GM18868 (cell line): ENCODE data around the gene PPARG.

Source experiments
- ATAC-seq: cut with Tn5 transposase; IDR thresholded peaks from one replicate; pipeline ENCODE4 v1.9.1; 2021; ENCODE audit warnings: mild to moderate bottlenecking, moderate library complexity; ENCODE audit not compliant: unreplicated experiment

The PPARG gene

GRCh38 chr3:12409684-12410596, 121.1 kb downstream of the PPARG start:
- ATAC-seq = no peak

GRCh38 chr3:12413721-12414255, 124.9 kb downstream of the PPARG start:
- no peak for ATAC-seq

- no peak for ATAC-seq
Observed at GRCh38 chr3:12415014-12415680, 126.3 kb downstream of the PPARG start.

DNA sequence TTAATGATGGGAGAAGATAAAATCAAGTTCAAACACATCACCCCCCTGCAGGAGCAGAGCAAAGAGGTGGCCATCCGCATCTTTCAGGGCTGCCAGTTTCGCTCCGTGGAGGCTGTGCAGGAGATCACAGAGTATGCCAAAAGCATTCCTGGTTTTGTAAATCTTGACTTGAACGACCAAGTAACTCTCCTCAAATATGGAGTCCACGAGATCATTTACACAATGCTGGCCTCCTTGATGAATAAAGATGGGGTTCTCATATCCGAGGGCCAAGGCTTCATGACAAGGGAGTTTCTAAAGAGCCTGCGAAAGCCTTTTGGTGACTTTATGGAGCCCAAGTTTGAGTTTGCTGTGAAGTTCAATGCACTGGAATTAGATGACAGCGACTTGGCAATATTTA, 127.9 kb downstream of the PPARG start:
- ATAC-seq = no peak

- no peak for ATAC-seq
Observed at GRCh38 chr3:12420393-12420792, 131.5 kb downstream of the PPARG start.

GRCh38 chr3:12421132-12421531, 132.3 kb downstream of the PPARG start:
- no peak for ATAC-seq

DNA sequence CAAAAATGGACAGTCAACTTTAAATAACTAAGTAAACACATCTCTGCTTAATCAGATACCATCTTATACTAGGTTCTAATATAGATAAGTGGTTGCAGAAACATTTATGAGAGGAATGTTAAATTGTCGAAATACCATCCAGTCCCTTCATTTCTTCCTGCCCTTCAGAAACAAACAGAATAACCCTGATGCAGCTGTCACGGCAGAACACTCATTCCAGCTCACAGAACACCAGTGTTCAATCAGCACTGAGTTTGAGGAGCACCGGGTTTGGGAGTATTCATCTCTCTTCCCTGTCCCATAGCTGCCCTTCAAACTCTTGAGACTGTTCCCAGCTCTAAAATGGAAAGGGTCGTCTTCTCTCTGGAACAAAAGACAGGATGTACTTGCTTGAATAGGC, 134.3 kb downstream of the PPARG start:
- no peak for ATAC-seq

DNA sequence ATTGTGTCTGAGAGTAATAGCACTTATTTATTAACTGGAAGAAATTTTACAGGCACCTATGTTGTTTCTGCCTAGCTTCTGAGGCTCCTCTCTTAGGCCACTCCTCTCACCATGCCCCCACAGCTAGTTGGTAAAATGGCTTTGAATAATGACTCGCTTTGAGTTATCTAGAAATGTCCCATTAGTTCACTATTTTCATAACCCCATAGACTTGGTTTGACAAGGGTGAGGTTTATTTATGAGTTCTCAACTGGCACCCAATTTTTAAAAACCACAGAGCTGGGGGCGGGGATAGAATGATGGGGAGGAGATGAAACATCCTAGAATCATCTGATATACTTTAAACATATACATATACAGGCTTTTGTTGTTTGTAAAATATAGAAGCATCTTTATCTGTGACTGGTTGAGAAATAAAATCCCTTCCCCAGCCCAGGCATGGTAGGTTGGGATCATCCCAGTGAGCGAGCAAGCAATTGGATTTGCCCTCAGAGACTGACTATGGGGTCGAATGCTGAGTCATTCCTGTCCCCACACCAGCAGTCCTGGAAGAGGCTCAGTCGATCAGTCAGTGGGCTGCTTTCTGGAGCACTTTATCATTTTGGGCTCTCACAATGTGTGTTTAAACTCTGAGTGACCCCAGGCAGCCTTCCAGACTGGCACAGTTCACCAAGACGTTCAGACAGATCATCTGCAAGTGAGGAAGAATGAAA, 135.2 kb downstream of the PPARG start:
- no peak for ATAC-seq

DNA sequence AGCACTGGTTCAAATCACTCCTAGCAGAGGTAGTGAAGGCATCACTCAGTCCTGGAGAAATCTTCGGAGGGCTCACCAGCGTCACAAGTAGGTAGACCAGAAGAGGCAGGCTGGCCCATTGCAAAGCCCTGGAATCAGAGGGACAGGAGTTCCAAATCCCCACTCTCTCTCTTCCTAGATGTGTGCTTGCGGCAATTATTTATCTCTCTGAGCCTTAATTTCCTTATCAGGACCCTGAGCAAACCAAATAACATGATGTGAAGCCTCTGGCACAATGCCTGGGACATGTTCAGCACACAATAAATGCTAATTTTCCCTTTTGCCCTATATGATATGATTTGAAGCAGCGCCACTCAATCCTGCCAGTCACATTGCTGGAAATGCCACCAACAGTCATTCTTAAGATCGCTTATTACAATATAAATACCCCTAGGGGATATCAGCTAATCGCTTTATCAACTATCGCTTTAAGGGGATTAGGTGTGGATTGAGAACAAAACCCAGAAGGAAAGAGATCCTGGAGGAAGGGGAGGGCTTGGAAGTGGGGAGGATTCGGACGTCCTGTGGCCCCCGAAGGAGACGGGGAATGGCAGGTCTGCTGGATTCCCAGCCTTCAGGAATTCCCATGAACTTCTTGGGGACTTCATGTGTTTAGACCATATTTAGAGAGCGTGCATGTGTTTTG, 135.9 kb downstream of the PPARG start:
- no peak for ATAC-seq

GRCh38 chr3:12425850-12426579, 137.1 kb downstream of the PPARG start:
- ATAC-seq = no peak

DNA sequence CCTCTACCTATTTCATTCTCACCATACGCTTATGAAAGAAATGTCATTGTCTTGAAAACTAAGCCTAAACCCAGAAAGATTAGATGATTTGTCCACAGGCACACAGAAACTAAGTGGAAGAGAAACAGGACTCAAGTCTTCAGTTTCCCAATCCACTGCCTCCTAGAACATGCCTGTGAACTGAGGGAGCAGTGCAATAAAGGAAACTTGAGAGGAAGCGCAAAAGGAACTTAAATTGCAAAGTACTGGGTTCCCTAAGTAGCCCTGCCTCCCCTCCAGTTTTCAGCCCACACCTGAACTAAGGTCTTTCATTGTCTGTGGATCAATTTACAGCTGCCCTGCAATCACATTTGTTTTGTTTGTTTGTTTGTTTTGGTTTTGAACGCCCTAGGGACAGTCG, 138.7 kb downstream of the PPARG start:
- no peak for ATAC-seq

- ATAC-seq = no peak
Observed at GRCh38 chr3:12428126-12428525, 139.3 kb downstream of the PPARG start.

- no peak for ATAC-seq
Observed at GRCh38 chr3:12430086-12430485, 141.2 kb downstream of the PPARG start.

GRCh38 chr3:12433823-12434222, 145.0 kb downstream of the PPARG start:
- no peak for ATAC-seq

GRCh38 chr3:12436514-12437220, 147.8 kb downstream of the PPARG start:
- ATAC-seq = no peak

DNA sequence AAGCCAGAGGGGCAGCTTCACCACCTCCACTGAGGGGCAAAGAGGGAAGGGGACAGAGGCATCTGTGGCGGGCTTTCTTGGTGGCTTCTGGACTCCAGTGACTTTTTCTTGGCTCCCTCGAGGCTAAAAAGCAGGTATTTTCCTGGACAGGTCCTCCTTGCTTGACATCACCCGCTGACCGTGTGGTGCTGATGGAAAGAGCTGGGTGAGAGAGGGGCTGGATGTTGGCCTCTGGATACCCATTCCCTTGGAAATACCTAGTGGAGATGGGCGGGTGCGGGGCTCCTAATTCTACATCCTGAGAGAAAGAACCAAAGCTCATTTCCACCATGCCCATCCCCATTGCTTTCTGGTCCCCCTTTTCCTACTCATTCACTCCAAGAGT, 148.3 kb downstream of the PPARG start:
- no peak for ATAC-seq

DNA sequence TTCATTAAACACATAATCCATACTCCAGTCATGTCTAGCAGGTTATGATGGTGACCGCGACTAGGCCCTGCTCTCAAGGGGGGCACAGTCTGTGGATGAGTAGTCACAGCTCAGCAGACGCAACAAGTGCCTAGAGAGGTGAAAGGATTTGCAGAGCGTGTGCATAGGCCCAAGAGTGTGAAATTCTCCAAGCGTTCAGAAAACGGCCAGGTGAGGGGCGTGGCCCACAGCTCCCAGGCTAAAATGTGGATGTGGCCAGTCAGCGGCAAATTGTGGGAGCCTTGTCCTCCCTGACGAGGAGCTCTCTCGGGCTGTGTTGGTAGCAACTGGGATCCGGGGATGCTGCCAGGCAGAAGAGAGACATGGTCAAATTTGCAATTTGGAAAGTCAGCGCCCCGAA, 149.0 kb downstream of the PPARG start:
- ATAC-seq = no peak

- no peak for ATAC-seq
Observed at GRCh38 chr3:12438318-12438717, 149.4 kb downstream of the PPARG start.

DNA sequence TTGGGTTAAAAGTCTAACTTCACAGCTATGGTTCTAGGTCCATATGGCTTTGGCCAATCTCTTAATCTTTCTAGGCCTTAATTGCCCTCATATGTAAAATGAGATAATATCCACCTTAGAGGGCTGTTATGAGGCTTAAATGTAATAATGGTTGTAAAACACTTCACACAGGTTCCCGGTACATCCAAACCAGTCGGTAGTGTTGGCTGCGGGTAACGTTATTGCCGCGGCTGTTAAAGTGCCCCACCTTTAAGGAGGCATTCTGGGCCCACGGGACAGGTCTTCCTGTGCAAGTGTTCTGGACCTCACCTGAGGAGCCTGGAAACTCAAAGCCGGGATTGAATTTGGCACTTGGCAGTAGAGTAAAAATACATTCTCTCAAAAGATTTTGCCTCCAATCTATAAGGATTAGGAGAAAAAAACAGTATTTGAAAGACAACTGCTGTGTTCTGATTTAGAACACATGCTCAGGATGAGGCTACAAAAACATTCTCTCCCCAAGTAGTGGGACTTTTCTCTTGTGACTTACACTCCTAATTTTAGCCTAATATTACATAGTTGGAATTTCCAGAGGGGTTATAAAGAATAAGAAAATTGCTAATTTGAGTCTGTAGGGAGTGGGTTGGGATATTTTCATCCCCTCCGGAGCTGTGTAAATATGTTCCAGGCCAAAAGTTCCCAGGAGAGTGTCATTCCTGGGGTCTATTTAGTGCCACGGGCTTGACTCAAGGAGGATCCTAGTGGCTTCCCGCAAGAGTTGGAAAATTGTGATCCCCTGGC, 150.5 kb downstream of the PPARG start:
- ATAC-seq = no peak
